Measurements from ENCODE around the gene RBM15.

The RBM15 gene

DNA sequence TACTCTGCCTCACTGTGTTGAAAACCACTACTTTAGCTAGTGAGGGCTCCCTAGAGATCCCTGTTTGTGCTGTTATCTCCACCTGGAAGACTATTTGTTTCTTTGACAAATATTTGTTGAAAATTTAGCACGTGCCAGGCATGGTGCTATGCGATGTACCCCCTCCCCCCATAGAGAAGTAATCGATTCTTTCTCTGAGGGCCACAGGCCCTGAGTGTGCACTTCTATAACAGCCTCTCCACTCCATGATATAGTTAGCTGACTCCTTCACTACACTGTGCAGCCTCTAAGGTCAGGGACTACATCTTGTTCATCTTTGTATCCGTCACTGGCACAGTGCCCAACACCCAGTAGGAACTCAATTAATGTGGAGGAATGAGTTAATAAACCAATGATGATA lies 17.3 kb upstream of the RBM15 start:
- no peak for DNase-seq

DNA sequence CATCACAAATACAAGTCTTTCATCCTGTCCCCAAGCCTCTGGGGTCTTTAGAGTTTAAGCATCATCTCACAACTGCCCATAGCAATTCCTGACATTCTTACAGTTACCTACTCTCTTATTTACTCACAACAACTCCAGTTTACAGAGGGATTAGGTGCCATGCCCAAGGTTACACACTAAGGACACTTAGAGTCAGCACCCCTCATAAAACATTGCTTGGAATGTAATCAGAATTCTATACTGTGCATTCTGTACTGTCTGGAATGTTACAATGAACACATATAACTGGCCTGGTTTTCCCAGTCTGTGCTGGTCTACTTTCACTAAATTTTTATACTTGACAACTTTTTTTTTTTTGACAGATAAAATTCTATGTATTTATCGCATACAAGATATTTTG lies 14.5 kb upstream of the RBM15 start:
- DNase-seq: no peak

DNA sequence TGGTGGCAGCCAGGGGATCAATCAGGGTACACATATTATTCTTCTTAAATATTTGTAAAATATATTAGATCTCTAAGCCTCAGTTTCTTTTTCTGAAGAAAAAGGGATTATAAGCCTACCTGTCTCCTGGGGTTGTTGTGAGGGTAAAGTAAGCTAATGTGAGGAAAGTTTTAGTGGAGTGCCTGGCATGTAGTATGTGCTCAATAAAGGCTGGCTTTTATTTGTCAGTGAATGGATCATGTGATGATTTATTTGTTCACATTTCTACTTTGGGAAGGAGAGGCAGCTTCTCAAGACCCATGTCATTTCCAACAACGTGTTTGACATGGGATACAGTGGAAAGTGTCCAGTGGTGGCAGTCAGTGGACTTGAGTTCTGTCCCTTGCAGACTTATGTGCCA lies 12.4 kb upstream of the RBM15 start:
- no peak for DNase-seq

DNA sequence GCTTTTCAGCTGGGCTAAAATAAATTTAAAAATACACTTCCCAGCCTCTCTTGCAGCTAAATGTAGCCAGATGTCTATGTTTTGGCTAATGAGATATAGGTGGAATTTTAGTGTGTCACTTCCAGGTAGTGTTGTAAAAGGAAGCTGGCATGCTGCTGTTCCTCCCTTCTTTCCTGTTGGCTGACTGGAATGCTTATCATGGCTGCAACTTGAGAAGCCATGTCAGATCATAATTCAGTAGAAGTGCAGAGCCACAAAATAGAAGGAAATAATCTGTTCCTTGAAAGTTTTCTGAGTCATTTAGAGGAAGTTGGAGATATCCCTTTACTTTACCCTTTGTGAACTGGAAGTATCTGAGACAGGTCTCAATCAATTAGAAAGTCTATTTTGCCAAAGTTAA lies 10.9 kb upstream of the RBM15 start:
- DNase-seq: no peak

DNA sequence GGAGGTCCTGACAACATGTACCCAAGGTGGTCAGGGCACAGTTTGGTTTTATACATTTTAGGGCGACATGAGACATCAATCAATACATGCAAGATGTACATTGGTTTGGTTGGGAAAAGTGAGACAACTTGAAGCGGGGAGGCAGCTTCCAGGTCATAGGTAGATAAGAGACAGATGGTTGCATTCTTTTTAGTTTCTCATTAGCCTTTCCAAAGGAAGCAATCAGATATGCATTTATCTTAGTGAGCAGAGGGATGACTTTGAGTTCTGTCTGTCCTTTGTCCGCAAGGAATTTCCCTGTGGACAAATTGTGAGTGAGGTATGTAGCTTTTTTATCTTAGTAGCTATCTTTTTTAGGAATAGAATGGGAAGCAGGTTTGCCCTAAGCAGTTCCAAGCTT lies 10.5 kb upstream of the RBM15 start:
- no peak for DNase-seq

DNA sequence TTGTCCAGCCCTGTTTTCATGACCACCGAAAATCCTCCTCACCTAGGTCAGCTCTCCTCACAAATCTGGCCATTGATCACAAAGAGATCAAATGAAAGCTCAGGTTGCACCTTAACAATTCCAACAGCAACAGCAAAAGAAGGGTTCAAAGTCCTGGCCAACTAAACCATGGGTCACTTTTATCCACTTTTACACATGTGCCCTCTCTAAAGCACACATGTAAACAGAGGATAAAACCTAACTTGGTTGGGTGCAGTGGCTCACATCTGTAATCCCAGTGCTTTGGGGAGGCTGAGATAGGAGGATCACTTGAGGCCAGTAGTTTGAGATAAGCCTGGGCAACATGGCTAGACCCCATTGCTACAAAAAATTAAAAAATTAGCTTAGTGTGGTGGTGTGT lies 3.9 kb upstream of the RBM15 start:
- no peak for DNase-seq

DNA sequence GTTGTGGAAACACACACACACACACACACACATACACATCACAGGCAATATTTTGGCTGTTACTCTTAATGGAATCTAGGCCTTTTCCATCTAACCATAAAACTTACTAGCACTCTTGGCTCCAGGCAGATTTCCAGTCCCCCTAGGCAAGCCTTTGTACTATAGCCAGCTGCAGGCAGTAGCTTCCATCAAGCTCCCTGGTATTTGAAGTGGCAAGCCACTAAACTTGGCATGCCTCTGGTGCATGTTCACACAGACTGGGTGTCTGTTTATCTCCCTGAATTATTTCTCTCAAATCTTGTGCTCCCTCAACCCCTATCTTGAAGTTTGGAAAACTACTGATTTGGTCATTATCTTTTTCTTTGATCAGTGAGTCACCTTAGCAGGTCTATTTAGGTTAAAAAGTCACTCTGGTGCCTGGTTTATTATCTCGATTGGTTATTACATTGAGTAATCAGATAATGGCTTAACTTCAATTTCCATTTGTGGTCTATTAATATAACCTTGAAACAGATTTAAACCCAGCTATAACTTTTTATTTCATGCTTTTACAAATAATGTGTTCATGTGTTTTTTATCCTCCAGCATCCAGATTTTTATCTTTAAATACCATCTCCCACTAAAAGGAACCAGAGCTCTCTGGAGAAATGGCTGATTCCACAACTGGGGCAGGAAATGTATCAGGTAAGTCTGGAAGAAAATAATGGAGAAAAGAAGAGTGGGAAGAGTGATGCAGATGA lies 2.7 kb upstream of the RBM15 start:
- DNase-seq: no peak

DNA sequence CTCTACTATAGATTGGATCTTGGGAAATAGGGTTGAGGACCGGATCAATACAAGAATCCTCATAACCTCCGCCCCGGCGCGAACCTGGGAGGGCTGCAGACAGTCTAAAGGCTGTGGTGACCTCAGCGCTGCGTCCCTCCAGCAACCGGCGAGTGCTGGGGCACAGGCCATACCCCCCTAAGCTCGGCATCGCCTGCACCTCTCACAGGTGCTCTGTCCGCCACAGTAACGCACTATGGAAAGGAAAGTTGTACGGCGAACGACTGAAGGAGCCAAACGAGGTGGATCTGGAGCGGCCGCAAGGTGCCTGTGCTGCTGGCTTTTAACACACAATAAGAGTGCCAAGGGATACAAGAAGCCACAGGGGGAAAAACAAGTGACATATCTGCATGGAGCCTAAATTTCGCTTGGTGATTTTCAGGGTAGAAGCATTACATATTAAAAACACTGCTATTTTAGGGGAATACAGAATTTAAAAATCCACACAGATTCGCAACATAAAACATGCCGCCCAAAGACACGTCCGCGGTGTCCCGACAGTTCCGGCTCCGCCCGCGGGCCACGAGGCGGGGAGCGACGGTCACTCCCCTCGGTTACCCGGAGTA lies 1.4 kb upstream of the RBM15 start:
- DNase-seq: peak; percentile 40

DNA sequence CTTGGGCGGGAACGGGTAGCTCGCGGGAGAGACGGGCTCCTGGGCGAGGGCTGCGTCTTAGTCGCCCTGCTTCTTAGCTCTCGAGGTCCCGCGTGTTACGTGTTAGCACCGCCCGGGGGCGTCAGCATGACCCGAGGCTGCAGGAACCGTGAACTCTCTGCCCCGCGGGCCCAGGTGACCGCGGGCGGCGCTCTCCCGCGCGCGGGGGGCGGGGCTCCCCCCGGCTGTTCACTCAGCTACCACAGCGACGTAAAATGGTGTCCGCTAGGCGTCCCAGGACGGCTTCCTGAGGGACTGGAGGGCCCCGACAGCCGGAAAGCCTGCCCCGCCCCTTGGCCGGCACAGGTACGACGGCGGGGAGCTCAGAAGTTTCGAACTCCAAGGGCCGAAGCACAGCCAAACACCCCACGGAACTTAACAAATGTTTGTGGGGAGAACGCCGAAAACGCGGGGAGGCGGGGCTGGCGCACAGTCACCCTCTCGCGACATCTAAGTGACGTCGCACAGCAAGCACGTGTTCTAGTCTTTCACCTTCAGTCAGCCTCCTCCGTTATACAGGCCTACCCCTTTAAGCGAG lies 780 bp upstream of the RBM15 start:
- DNase-seq: peak; percentile 88

DNA sequence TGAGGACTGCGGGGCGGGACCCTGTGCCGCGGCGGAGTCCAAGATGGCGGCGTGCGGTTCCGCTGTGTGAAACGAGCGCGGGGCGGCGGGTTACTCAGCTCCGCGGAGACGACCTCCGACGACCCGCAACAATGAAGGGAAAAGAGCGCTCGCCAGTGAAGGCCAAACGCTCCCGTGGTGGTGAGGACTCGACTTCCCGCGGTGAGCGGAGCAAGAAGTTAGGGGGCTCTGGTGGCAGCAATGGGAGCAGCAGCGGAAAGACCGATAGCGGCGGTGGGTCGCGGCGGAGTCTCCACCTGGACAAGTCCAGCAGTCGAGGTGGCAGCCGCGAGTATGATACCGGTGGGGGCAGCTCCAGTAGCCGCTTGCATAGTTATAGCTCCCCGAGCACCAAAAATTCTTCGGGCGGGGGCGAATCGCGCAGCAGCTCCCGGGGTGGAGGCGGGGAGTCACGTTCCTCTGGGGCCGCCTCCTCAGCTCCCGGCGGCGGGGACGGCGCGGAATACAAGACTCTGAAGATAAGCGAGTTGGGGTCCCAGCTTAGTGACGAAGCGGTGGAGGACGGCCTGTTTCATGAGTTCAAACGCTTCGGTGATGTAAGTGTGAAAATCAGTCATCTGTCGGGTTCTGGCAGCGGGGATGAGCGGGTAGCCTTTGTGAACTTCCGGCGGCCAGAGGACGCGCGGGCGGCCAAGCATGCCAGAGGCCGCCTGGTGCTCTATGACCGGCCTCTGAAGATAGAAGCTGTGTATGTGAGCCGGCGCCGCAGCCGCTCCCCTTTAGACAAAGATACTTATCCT lies 430 bp downstream of the RBM15 start:
- DNase-seq: peak; percentile 62

DNA sequence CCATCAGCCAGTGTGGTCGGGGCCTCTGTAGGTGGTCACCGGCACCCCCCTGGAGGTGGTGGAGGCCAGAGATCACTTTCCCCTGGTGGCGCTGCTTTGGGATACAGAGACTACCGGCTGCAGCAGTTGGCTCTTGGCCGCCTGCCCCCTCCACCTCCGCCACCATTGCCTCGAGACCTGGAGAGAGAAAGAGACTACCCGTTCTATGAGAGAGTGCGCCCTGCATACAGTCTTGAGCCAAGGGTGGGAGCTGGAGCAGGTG lies 961 bp downstream of the RBM15 start:
- DNase-seq: peak; percentile 17

DNA sequence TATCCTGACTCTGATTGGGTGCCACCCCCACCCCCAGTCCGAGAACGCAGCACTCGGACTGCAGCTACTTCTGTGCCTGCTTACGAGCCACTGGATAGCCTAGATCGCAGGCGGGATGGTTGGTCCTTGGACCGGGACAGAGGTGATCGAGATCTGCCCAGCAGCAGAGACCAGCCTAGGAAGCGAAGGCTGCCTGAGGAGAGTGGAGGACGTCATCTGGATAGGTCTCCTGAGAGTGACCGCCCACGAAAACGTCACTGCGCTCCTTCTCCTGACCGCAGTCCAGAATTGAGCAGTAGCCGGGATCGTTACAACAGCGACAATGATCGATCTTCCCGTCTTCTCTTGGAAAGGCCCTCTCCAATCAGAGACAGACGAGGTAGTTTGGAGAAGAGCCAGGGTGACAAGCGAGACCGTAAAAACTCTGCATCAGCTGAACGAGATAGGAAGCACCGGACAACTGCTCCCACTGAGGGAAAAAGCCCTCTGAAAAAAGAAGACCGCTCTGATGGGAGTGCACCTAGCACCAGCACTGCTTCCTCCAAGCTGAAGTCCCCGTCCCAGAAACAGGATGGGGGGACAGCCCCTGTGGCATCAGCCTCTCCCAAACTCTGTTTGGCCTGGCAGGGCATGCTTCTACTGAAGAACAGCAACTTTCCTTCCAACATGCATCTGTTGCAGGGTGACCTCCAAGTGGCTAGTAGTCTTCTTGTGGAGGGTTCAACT lies 2.1 kb downstream of the RBM15 start:
- DNase-seq: no peak

DNA sequence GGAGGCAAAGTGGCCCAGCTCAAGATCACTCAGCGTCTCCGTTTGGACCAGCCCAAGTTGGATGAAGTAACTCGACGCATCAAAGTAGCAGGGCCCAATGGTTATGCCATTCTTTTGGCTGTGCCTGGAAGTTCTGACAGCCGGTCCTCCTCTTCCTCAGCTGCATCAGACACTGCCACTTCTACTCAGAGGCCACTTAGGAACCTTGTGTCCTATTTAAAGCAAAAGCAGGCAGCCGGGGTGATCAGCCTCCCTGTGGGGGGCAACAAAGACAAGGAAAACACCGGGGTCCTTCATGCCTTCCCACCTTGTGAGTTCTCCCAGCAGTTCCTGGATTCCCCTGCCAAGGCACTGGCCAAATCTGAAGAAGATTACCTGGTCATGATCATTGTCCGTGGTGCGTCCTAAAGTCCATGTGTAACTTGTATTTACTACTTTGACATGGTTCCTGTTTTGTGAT lies 2.7 kb downstream of the RBM15 start:
- no peak for DNase-seq

DNA sequence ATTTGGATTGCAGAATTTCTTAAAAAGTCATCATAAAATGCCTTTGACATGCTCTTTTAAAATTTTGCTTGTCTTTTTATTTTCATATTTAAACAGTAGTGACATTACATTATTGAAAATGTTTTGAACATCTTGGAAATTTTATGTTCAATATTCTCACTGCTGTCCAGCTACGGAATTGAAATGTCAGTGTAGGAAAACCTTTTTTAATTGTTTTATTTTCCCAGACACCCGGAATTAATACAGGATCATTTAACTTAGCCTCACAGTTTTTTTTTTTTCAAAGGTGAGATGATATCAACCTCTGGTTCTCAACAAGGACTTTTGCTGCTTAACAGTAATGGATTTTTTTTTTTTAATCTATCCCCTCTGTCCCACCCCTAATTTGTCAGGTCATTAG lies 4.1 kb downstream of the RBM15 start:
- DNase-seq: no peak

DNA sequence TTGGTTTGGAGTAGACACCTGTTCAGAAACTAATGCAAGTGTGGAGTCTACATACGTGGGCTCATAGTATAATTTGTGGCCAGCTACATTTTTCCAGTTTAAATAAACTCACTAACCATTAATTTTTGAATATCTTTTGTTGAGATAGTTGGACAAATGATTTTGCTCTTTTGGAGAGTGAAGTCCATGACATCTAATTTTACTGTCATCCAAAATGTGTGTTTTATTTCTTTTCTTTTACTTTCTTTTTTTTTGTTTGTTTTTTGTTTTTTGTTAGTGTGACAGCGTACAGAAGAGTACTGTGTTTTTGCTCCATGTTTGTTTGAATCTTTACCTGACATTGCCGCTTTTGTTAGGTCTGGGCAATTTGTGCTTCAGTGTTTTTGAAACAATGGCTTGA lies 5.0 kb downstream of the RBM15 start:
- no peak for DNase-seq

DNA sequence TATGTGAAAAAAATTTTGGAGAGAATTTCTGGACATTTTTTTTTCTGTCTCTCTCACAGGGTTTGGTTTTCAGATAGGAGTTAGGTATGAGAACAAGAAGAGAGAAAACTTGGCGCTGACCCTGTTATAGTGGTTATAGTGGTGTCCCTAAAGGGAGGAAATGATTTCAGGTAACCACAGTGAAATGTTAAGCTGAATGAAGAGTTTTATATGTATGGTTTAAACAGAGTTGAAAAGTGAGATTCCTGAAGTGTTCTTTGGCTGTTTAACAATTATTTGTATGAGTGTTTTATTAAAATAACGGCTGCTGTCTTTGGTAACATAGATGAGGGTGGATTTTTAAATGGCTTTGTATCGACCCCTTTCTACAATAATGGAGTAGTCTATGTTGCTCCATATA lies 6.3 kb downstream of the RBM15 start:
- no peak for DNase-seq

DNA sequence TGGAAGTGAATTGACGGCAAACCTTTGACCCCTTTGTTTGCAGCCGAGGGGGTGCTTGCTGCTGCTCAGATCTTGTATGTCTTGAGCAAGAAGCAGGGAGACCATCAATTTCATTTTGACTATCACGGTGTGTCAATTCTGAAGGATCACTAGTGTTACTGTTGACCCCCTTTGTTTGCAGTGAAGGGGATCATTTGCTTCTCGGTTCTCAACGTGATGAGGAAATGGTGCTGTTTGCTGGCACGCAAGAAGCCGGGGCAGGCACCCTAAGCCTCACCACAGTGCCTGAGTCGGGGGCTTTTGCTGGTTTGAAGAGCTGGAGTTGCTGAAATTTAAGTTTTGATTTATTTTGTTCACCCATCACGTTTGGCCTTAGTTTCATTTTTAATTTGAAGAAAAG lies 7.5 kb downstream of the RBM15 start:
- no peak for DNase-seq

DNA sequence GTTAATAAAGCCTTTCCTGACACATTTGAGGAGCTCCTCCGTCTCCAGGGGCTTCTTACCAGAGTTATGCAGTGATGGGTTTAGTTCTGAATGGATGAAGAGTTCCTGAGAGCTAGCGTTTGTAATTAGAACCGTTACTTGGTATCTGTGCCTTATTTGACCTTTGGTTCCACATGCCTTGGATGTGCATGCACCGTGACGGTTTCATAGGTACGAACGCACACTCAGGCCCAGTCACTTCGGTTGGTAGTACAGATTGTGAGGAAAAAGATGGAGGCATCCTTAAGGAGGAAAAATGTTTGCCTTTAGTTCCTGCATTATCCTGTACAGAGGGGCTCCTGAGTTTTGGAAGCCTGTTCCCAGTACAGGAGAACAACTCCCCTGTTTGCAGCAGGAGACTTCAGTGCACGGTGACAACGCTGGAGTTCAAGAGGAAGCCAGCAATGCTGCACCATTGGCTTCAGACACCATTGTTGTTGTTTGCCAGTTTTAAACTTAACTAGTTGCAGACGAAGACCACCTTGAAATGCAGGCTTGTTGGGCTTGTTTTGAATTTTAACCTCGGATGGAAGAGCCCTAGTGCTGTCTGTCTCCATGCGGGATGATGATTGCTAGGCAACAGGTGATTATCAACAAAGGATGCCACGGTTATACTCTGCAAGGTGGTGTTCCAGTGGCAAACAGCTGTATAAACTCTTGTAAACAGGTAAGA lies 8.2 kb downstream of the RBM15 start:
- no peak for DNase-seq

DNA sequence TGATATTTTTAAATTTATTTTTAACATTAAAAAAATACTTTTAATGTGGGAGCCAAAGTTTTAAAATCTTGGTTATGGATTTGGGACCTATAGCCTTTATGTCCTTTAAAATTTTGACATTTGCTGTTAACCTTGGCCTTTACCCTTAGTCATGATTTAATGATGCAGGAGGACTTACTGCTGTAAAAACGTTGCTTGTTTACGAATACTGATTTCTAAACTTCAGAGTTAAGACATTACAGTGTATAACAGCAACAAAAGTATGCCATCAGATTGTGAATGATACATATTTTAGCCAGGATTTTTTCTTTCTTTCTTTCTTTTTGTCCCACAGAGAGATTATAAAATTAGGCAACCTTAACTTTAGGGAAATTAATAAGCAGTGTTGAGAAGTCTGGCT lies 8.9 kb downstream of the RBM15 start:
- DNase-seq: no peak

DNA sequence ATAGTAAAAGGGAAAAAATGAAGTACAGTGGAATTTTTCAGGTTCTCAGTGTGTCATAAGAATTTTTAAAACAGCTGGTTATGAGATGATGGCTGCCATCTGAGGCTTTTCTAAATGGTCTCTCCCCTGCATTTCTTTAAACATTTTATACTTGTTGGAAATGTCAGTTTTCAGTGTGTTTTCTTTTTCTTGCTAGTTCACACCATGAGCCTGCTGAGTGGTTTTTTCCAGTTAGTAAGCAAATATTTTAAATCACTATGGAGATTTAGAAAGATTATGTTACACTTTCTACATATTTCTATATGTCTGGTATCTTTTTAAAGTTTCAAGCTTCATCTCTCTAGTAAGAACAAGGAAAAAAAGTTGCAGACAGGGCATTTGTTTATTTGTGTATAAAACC lies 9.6 kb downstream of the RBM15 start:
- DNase-seq: no peak

DNA sequence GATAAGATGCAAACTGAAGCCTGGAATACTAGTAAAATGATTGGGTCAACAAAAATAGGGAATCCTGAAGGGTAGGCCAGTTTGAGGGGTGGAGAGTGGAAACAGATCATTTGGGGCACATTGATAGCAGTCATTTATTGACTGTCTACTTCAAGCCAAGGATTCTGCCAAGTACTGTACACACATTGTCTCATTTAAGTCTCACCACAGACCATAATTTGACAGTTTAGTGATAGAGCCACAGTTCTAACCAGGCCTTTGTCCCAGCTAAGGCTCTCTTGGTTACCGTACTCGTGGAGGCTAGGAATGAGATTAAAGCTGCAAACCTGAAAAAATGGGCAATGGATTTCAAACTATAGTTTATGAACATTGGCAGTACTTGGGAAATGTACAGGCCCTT lies 11.2 kb downstream of the RBM15 start:
- DNase-seq: no peak

DNA sequence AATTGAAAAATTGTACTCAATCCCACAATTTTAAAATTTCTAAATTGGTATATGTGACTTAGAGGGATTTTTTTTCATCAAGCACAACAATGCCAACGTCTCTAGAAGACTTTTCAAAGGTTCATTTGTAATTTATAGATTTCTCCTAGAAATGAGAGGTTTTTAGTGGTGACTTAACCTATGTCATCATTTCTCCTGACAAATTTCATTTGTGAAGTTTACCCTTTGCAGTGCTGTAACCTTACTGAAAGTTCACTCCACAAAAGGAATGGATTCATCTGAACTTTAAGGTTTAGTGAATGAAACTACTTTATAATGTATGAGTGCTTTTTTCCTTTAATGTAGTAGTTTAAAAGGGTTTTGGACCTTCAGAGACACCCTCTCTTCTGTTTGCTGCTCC lies 16.1 kb downstream of the RBM15 start:
- DNase-seq: no peak

DNA sequence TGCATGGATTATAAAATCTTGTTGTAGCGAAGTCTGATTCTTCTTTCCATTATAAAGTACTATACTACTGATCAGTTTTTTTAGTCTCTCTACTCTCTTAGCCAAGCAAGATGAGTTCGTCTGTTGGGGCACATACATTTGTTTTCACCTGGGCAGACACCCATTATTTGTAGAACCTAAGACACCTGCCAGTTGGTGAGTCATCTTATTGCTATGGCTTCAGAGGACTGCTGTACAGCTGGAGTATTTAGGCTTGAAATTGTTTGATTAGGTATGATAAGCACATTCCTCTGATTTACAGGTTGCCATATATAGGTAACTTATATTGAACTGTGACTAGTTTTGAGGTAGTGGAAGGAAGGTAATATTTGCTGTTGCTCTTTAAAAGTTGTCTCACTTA lies 17.2 kb downstream of the RBM15 start:
- no peak for DNase-seq
